Measurements from ENCODE around the gene PPP1R8.
"Not testable (repeated sequence)": the region's sequence is repeated elsewhere in the genome, so short reads cannot be mapped to it uniquely, and the experiment has no call there.

Gene PPP1R8

DNA sequence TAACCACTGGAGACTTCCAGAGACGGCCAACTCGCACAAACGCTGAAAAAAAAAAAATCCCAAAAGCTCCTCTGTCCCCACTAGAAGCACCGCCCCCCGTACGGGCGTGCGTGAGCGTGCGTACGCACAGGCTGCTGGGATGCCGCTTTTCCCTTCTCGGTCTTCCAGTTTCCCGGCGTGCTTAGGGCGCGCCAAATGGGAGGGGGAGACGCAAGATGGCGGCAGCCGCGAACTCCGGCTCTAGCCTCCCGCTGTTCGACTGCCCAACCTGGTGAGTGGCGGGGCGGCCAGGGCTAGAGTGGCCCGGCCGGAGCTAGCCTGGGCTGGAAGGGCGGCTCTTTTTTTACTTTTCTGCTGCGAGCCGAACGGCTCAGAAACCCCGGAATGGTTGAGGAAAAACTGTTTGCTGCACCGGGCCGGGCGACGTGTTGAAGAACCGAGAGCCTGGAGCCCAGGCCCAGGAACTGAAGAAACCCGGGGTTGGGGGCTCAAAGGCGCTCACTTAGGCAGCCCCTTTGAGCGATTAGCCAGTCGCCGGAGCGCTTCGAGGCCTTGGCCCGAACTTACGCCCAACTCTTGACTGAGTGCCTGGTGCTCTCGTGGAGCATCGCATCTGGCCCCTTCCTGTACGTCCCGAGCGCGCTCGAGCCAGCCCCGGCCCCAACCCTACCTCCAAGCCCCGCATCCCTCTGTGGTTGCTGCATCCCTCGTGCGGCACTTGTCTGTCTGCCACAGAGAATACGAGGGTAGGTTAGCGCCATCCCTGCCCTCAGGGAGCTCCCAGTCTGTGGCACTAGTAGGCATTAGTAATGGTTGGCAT, at the start of gene PPP1R8:
PPP1R8 (plus strand) TSS at position 162 of the 820 bp plus-strand sequence; CDS start at position 216, 54 bp downstream.
- DNase-seq (ENCODE audit: low spot score) (peak; percentile 91), FAIRE-seq (peak; percentile 79)

DNA sequence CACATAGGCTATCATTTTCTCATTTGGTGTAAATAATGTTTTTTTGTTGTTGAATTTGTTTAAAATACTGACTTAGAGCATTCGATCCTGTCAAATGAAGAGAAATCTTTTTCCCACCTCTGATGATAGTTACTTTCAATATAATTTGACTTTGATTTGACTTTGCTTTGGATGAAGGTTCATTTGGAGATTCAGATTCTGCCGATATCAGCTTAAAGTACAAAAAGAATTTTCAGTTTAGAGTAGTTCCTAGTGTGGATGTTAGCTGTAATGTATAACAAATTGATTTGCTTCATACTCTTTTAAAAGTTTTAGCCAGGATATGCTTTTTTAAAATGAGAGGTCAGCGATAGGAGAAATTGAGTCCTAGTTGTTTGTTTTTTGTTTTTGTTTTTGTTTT, 47.6 kb upstream of the PPP1R8 start:
- FAIRE-seq (no peak), DNase-seq (ENCODE audit: low spot score) (no peak)

DNA sequence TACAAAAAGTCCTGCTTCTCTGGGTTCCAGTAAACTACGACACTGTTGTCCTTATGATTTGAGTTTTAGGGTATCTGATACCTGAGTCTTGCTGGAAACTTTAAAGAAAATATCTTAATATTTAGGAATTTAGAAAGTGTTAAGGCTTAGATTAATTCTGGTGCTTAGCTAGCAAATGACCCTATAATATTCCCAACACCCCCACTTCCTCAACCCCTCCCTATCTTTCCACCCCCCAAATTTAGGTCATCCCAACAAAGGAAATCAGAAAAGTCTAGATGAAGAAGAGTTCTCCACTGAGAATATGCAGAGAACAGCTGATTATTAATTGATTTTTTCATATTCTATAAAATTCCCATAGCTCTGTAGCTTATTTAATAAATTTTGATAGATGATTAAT, 45.9 kb upstream of the PPP1R8 start:
- DNase-seq (ENCODE audit: low spot score) = no peak
- no peak for FAIRE-seq

DNA sequence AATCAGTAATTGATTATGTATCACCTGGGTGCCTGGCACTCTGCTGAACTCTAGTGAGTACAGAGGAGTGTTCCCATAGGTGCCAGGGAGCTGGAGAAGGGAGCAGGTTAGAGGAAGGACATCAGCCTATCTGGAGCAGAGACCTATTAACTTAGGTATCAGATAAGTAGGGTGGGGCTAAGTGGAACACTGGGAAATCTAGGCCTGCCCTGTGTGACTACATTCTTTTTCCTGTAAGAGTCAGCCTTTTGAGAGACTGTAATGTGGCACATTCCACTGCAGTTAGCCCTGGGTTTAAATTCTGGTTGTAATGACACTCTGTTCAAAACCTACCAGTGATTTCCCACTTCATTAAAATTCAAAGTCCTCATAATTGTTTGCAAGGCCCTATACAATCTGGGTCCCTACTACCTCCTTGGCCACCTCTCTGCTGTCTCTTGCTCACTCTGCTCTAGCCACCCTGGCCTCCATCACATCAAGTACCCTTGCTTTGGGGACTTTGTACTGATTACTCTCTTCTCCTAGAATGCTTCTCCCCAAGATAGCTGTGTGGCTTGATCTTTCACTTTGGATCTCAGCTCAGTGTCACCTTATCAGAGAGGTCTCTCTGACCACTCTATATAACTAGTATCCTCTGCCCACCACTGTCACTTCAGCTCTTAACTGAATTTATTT, 44.7 kb upstream of the PPP1R8 start:
- FAIRE-seq = no peak
- no peak for DNase-seq (ENCODE audit: low spot score)

DNA sequence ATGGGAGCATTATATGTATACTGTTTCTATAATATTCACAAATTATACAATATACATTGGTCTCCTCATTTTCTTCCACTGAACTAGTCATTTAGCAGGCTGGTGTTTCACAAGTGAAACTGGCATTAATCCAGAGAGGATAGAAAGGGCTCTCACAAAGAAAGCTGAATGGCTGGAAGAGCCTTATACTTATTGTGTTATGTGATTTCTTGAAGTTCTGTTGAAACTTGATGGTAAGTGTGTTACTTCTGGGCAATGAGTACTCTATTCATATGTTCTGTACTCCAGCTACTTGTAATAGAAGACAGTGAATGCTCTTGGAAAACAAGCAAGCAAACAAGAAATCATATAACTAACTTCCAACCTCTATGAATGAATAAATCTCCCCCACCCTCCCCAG, 42.7 kb upstream of the PPP1R8 start:
- no peak for DNase-seq (ENCODE audit: low spot score)

DNA sequence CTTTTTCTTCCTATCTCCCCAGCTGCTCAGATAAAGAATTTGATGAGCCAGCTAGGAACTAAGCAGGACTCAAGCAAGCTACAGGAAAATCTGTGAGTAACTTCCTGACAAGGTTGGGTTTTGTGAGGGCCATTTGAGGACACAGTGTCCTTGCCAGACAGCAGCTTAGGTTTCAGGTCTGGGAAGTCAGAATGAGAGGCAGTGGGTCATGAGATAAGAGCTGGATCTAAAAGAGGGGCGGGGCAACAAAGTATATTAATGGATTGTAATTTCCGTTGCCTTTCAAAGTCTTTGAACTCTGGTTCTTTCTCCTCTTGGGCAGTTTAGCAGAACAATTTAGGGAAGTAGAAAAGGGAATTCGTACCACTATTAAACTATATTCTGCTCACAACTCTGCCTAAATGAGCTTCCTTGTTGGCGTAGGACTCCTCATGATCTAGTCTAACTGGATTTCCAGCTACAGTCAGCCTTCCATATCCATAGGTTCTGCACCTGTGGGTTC, 41.0 kb upstream of the PPP1R8 start:
- DNase-seq (ENCODE audit: low spot score) = no peak
- no peak for FAIRE-seq

More for the DNA sequence above, 42.7 kb upstream of the PPP1R8 start:
- no peak for FAIRE-seq

DNA sequence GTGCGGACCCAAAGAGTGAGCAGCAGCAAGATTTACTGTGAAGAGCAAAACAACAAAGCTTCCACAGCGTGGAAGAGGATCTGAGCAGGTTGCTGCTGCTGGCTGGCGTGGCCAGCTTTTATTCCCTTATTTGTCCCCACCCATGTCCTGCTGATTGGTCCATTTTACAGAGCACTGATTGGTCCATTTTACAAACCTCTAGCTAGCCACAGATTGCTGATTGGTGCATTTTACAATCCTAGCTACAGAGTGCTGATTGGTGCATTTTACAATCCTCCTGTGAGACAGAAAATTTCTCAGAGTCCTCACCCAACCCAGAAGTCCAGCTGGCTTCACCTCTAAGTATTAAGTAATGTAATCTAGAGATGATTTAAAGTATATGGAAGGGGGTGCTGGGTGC, 40.3 kb upstream of the PPP1R8 start:
- DNase-seq (ENCODE audit: low spot score); FAIRE-seq: not testable (repeated sequence)

DNA sequence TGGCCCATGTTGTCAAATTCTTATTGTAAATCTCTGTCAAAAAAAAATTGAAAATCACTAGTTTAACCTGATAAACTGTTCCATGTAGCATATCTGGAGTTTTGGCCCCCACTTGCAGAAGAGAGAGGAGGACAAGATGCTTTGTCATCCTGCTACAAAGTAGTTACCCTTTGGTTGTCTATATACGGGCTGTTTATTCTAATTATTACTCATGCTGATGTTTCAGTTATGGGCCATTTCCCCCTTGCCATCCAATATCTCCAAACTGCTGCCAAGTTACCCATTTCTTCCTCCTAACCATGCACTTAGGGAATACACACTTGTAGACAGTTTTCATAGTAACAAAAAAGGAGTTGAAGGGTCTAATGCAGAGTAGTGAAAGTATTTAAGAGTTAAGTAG, 35.0 kb upstream of the PPP1R8 start:
- no peak for FAIRE-seq

DNA sequence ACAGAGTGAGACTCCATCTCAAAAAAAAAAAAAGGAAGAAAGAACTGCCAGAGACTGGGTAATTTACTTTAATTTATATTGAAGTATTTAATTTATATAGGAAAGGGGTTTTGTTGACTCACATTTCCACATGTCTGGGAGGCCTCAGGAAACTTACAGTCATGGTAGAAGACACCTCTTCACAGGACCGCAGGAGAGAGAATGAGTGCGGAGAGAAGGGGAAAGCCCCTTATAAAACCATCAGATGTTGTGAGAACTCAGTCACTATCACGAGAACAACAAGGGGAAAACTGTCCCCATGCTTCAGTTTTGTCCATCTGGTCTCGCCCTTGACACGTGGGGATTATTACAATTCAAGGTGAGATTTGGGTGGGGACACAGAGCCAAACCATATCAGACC, 25.8 kb upstream of the PPP1R8 start:
- FAIRE-seq (no peak), DNase-seq (ENCODE audit: low spot score) (no peak)

More for the DNA sequence above, 35.0 kb upstream of the PPP1R8 start:
- DNase-seq (ENCODE audit: low spot score) = no peak

DNA sequence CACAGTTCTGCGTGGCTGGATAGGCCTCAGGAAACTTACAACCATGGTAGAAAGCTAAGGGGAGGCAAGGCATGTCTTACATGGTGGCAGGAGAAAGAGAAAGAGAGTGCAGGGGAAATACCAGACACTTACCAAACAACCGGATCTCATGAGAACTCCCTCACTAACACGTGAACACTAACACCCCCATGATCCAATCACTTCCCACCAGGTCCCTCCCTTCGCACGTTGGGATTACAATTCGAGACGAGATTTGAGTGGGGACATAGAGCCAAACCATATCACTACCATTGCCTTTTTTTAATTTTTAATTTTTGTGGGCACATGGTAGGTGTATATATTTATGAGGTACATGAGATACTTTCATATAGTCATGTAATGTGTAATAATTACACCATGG, 23.8 kb upstream of the PPP1R8 start:
- FAIRE-seq (no peak), DNase-seq (ENCODE audit: low spot score) (no peak)

DNA sequence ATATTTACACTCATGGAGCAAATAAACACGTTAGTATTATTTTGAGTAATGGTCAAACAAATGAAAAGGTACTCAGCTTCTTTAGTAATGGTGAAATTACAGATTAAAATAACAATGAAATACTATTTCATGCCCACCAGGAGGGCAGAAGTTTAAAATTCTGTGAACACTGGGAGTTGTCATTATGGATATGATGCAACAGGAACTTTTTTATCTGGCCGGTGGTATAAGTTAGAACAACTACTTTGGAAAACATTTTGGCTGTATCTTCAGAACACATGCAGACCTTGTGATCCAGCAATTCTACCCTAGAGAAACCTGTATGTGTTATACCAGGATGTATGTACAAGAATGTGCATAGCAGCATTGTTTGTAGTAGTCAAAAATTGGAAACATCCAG, 23.2 kb upstream of the PPP1R8 start:
- FAIRE-seq = no peak
- no peak for DNase-seq (ENCODE audit: low spot score)

DNA sequence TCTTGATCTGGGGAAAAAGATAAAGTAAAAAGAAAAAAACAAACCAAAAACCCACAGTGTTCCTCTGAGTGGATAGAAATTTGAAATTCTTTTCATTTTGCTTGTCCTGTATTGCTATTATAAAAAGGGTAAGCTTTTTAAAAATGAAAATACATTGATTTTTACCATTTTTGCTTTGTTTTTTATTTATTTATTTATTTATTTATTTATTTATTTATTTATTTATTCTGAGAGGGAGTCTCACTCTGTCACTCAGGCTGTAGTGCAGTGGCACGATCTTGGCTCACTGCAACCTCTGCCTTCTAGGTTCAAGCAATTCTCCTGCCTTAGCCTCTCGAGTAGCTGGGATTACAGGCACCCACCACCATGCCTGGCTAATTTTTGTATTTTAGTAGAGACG, 22.5 kb upstream of the PPP1R8 start:
- not testable (repeated sequence) for DNase-seq (ENCODE audit: low spot score); FAIRE-seq

DNA sequence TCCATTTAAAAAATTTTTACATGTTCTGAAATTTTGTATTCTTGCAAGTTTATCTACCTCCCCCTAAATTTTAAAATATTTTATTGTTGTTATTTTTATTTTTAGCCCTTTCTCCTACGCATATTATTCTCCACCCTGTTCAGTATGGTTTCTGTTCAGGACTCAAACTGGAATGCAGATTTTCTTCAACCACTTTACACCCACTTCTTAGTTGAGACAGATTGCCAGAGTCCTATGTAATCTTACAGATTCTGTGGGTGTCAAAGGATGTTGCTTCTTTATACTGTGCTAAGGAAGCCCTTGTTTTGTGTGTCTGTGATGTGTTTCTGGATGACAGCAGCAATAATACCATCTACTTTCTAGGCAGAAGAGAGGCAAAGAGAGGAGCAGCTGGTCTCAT, 20.7 kb upstream of the PPP1R8 start:
- DNase-seq (ENCODE audit: low spot score) (no peak), FAIRE-seq (no peak)

DNA sequence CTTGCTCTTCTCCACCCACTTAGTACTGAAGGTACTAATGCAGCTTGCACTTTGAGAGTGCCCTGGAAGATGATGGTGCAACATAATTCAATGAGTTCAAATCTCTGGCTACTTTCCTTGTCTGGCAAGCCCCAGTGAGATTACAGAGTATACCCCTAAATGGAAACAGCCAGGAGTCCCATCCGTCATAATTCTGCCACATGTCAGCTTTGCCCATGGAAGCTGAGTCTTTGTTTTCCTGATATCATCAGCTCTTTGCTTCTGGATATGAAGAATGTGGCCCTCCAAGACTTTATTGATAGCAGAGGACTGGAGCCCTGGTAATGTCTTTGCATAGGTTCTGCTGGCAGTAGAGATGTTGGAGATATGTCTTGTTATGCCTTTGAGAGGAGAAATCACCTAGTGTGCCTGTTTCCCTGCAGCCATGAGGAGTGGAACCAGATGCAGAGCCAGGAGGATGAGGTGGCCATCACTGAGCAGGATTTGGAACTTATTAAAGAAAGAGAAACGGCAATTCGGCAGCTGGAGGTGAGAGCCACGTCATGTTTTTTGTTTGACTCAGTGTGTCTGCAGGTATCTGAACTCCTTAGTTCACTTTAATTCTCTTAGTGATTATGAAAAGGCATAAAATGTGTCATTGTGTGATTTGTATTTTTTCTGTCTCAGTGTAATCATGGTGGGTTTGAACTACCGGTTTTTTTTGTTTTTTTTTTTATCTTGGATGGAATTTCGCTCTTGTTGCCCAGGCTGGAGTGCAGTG, 18.7 kb upstream of the PPP1R8 start:
- DNase-seq (ENCODE audit: low spot score) (no peak), FAIRE-seq (no peak)

DNA sequence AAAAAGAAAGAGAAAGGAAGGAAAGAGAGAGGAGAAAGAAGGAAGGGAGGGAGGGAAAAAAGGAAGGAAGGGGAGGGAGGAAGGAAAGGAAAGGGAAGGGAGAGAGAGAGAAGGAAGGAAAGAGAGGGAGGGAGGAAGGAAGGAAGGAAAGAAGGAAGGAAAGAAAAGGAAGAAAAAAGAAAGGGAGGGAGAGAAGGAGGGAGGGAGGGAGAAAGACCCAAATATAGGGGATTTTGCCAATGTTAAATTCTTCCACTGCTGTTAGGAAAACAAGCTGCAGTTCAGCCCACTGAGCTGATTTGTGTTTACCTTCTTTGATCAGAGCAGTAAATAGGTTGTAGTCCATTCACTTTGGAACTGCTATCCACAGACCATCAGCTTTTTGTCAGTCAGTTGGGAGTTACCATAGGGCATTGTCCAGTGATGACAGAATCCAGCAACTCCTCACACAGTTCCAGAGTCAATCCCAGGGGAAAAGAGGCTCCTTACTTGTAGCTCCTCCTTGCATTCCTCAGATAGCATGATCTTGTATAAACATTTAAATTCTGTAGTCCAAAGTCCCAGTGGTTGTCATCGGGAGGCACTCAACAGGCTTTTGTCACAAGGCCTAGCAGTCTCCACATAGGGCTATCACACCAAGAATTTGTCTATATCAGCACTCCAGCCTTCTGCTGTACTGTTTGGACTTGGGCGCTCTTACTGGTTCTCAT, 13.5 kb upstream of the PPP1R8 start:
- no peak for FAIRE-seq
- DNase-seq (ENCODE audit: low spot score) = no peak

DNA sequence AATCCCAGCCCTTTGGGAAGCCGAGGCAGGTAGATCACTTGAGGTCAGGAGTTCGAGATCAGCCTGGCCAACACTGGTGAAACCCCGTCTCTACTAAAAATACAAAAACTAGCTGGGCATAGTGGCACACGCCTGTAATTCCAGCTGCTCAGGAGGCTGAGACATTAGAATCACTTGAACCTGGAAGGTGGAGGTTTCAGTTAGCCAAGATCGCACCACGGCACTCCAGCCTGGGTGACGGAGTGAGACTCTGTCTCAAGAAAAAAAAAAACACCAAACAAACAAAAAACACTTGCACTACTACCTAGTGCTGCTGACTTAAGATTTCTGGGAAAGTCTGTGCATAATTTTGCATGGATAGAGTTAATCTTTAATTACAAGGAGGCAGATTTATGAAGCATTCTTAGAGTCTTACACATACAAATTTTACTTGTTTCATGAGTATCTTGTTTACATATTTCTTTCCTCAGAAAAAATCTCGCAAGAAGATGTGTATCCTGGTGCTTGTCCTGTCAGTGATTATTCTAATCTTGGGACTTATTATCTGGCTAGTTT, 8.7 kb upstream of the PPP1R8 start:
- FAIRE-seq = no peak
- no peak for DNase-seq (ENCODE audit: low spot score)

DNA sequence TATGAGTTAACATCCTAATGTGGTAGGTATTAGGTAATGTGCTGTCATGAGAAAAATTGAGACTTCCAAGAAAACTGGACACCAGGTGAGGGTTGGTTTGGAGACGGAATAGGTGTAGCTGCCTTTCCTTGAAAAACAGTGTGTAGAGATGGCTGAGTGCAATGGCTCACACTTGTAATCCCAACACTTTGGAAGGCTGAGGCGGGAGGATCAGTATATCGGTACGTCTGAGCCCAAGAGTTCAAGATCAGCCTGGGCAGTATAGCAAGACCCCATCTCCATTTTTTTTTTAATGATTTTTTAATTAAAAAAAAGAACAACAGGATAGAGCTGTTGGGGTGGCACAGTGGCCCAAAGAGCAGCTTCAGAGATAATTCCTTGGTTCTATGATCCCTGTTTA, 6.8 kb upstream of the PPP1R8 start:
- no peak for FAIRE-seq

DNA sequence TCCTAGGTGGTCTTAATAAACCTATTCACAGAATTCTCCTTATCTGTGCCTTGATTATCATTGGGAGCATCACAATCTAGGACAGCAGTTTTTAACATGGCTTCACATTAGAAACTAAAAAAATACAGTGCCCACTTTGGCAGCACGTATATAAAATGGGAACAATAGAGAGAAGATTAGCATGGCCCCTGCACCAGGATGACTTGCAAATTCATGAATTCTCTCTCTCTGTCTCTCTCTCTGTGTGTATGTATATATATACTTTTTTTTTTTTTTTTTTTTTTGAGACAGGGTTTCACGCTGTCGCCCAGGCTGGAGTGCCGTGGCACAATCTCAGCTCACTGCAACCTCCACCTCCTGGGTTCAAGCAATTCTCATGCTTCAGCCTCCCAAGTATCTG, 6.2 kb upstream of the PPP1R8 start:
- DNase-seq (ENCODE audit: low spot score) (no peak), FAIRE-seq (no peak)

More for the DNA sequence above, 6.8 kb upstream of the PPP1R8 start:
- no peak for DNase-seq (ENCODE audit: low spot score)

DNA sequence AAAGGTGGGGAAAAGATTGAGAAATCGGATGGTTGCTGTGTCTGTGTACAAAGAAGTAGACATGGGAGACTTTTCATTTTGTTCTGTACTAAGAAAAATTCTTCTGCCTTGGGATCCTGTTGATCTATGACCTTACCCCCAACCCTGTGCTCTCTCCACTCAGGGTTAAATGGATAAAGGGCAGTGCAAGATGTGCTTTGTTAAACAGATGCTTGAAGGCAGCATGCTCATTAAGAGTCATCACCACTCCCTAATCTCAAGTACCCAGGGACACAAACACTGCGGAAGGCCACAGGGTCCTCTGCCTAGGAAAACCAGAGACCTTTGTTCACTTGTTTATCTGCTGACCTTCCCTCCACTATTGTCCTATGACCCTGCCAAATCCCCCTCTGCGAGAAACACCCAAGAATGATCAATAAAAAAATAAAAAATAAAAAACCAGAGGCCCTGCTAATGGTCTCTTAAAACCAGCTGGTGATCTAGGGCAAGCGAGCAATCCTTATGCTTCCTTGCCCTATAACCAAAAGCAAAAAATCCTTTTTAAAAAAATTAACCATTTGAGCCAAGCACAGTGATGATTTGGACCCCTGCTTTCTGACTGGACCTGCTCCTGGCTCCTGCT, 1.1 kb upstream of the PPP1R8 start:
- not testable (repeated sequence) for DNase-seq (ENCODE audit: low spot score); FAIRE-seq
